ELF-1 (cell line): Measurements from ENCODE around the gene PNPLA2.

ENCODE experiments used
- DNase-seq: peaks from one replicate; pipeline ENCODE4 v3.0.0-alpha.2; 2016; ENCODE audit warnings: low read depth, low spot score

Gene PNPLA2

GRCh38 chr11:818396-819128 lies at the start of gene PNPLA2:
TSS of gene PNPLA2 (plus strand) at chr11:818914. CDS start at chr11:819719, 805 bp downstream.
- DNase-seq, result no peak

GRCh38 chr11:769887-770641 lies 48.6 kb upstream of the PNPLA2 start:
- DNase-seq, result no peak

GRCh38 chr11:770642-771616 lies 47.8 kb upstream of the PNPLA2 start:
- no peak for DNase-seq

GRCh38 chr11:771617-772204 lies 47.0 kb upstream of the PNPLA2 start:
- no peak for DNase-seq

- DNase-seq, result no peak
Measured at GRCh38 chr11:772429-773390, 46.0 kb upstream of the PNPLA2 start.

- no peak for DNase-seq
Measured at GRCh38 chr11:773425-773824, 45.3 kb upstream of the PNPLA2 start.

- DNase-seq, result no peak
Measured at GRCh38 chr11:773830-774229, 44.9 kb upstream of the PNPLA2 start.

GRCh38 chr11:774873-775592 lies 43.7 kb upstream of the PNPLA2 start:
- DNase-seq, result no peak

- DNase-seq, result no peak
Measured at GRCh38 chr11:776263-776560, 42.5 kb upstream of the PNPLA2 start.

GRCh38 chr11:776561-777287 lies 42.0 kb upstream of the PNPLA2 start:
- DNase-seq, result peak; percentile 71

GRCh38 chr11:777288-778255 lies 41.1 kb upstream of the PNPLA2 start, which contains the start of gene GATD1:
TSS of gene GATD1 (minus strand) at chr11:777487. CDS start at chr11:777462, 25 bp downstream.
- DNase-seq, result peak; percentile 88

GRCh38 chr11:778976-779954 lies 39.4 kb upstream of the PNPLA2 start:
- DNase-seq, result no peak

- DNase-seq, result no peak
Measured at GRCh38 chr11:779955-780532, 38.7 kb upstream of the PNPLA2 start.

GRCh38 chr11:782264-783174 lies 36.2 kb upstream of the PNPLA2 start:
- DNase-seq, result no peak

- peak; percentile 96 for DNase-seq
Measured at GRCh38 chr11:783581-784015, 35.1 kb upstream of the PNPLA2 start.
